Activated CD8-positive, alpha-beta memory T cell treated with anti-CD3 and anti-CD28 coated beads, Interleukin-2, amount 50 U/mL, for 4 hours (primary cell): Measurements from ENCODE around the gene ARID1A.

Experiments used
- DNase-seq: peaks from one replicate; pipeline ENCODE4 v3.0.0-alpha.2; 2020

The ARID1A gene

GRCh38 chr1:26767714-26768113 is 71.9 kb downstream of the ARID1A start:
- DNase-seq = no peak

DNA sequence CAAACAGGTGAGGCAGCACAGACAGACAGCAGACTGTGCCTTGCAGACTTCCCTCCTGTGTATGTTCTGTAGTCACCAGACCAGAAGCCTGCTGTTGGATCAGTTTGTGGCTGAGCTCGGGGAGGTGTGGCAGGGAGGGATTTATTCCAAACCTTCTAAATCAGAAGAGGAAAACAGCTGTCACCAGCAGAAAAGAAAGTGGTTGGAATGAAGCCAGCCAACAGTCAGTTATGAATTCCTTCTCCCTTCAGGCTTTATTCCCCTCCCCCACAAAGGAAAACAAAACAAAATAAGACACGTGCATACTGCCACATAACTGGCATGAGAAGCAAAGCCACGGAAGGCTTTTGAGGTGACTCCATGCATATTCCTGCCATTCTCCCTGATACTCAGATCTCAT is 72.9 kb downstream of the ARID1A start:
- DNase-seq = no peak

DNA sequence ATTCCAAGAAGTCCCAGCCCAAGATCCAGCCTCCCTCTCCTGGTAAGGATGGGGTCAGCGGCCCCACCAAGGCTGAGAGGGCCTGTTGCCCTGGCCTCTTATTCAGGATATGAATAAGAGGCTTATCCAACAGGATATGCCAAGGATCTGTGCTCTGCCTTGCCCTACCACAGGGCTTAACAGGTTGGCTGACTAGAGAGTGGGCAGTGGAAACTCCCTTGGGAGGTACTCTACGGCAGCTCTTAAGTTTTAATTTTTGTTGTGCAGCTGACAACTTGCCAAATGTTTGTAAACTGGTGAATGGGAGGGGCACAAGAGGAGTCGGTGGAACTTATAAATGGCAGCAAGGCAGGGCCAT is 75.4 kb downstream of the ARID1A start:
- no peak for DNase-seq

DNA sequence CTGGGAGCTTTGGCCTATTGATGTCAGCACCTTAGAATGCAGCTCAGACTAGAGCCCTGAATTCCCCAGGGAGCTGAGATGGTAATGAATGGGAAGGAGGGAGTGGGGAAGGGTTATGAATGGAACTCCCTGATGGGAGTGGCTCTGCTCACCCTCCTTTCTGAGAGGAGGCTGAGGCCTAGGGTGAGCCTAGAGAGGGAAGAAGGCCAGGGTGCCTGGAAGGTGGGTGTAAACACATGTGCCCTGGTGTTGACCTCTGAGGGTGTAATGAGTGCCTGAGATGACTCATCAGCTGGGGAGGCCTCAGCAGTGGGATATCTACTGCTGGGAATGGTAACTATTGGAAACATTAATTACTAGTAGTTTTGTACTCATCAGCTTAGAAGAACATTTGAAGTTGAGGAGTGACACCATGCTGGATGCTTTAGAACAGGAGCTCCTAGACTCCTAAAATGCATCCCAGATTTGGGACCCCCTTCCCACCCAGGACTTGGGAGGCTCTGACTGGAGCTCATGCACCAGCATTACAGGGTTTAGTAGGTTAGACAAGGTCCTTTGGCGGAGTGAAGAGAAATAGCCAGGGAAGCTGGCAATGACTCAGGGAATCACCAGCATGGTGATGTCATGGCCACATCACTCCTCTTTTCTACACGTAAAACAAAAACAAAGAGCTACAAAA is 76.0 kb downstream of the ARID1A start:
- DNase-seq = no peak

DNA sequence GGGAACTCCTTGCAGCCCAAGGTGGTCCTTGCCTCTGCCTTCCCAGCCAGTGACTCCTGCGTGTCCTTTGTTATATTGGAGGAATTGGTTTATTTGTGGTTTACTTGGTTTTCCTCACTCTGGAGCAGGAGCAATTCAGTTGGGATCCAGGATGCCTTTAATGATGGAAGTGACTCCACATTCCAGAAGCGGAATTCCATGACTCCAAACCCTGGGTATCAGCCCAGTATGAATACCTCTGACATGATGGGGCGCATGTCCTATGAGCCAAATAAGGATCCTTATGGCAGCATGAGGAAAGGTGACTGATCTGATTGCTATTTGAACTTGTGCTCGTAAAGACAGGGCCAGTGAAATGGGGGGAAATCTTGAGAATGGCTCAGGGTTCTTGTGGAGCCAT is 76.9 kb downstream of the ARID1A start:
- no peak for DNase-seq

DNA sequence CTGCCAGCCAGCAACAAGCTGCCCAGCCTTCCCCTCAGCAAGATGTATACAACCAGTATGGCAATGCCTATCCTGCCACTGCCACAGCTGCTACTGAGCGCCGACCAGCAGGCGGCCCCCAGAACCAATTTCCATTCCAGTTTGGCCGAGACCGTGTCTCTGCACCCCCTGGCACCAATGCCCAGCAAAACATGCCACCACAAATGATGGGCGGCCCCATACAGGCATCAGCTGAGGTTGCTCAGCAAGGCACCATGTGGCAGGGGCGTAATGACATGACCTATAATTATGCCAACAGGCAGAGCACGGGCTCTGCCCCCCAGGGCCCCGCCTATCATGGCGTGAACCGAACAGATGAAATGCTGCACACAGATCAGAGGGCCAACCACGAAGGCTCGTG is 78.6 kb downstream of the ARID1A start:
- DNase-seq = no peak

DNA sequence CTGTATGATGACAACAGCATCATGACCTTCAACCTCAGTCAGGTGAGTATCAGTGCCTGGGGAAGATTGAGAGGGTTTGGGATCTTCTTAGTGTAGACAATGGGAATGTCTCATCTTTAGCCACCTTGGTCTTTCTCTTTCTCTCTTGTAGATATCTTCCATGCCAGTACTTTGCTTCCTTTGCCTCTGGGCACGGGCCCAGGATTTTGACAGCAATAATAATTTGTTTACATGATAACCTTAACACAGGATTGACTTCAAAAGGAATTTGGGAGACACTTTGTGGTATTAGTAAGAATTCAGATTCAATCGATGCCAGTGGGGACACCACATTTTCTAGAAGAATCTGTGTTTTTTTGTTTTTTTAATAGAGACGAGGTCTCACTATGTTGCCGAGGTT is 79.9 kb downstream of the ARID1A start:
- no peak for DNase-seq

DNA sequence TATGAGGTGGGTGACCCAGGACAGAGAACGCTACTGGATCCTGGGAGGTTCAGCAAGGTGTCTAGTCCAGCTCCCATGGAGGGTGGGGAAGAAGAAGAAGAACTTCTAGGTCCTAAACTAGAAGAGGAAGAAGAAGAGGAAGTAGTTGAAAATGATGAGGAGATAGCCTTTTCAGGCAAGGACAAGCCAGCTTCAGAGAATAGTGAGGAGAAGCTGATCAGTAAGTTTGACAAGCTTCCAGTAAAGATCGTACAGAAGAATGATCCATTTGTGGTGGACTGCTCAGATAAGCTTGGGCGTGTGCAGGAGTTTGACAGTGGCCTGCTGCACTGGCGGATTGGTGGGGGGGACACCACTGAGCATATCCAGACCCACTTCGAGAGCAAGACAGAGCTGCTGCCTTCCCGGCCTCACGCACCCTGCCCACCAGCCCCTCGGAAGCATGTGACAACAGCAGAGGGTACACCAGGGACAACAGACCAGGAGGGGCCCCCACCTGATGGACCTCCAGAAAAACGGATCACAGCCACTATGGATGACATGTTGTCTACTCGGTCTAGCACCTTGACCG is 83.4 kb downstream of the ARID1A start:
- no peak for DNase-seq

DNA sequence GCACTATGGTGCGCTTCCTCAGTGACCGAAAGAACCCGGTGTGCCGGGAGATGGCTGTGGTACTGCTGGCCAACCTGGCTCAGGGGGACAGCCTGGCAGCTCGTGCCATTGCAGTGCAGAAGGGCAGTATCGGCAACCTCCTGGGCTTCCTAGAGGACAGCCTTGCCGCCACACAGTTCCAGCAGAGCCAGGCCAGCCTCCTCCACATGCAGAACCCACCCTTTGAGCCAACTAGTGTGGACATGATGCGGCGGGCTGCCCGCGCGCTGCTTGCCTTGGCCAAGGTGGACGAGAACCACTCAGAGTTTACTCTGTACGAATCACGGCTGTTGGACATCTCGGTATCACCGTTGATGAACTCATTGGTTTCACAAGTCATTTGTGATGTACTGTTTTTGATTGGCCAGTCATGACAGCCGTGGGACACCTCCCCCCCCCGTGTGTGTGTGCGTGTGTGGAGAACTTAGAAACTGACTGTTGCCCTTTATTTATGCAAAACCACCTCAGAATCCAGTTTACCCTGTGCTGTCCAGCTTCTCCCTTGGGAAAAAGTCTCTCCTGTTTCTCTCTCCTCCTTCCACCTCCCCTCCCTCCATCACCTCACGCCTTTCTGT is 84.6 kb downstream of the ARID1A start:
- DNase-seq = no peak

- no peak for DNase-seq
Measured at GRCh38 chr1:26781206-26781825, 85.5 kb downstream of the ARID1A start.

DNA sequence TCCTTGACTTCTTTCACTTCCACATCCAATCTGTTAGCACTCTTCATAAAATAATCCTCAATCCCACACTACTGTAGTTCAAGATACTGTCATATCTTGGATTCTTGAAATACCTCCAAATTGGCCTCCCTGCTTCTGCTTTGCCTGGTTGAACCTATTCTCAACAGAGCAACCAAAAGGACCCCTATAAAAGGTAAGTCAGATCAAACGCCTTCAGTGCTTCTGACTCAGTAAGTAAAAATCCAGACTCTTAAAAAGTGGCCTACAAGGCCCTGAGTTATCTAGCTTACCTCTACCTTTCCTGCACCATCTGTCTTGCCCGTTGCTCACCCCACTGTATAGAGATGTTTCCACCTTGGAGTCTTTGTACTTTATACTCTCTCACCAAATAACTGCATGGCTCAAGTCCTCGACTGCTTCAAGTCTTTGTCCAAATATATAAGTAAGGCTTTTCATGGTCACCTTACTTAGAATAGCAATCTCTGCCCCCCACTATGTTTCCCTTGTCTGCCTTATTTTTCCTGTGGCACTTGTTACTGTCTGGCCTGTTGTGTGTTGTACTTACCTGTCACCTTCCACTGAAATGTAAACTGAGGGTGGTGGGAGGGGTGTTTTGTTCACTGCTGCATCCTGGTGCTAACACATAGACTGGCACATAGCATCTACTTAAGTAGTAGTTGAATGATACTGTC is 86.9 kb downstream of the ARID1A start:
- no peak for DNase-seq

DNA sequence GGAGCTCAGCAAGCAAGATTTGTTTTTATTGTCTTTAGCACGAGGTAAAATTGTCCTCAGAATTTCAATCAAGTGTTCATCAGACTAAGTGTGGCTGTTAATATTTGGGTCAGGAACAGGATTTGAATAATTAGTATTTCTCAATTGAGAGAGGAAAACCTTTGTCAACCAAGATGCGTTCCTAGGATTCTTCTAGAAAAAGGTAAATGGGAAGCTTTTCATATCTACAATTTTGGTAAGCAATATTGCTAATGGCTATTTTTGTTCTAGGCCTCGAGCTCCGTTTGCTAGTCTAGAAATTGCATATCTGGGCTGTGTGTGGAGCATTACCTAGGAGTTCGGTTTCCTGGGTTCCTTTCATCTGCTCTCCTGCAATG is 87.8 kb downstream of the ARID1A start:
- DNase-seq = no peak

GRCh38 chr1:26784023-26784871 is 88.4 kb downstream of the ARID1A start:
- no peak for DNase-seq

DNA sequence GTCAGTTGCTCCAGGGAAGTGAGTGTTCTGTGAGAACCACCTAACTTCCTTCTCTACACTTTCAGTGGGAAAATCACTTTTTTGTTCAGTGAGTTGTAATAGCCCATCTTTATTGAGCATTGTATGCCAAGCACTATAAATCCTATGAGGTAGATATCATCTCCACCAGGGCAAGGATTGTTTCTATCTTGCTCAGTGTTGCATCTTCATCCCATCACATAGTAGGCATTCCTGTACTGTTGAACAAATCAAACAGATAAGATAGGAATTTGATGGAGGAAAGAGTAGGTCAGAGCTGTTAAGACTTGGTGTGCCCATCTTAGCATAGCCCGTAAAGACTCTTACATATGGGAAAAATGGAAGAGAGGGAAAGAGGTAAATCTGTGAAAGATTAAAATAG is 89.1 kb downstream of the ARID1A start:
- DNase-seq = no peak

GRCh38 chr1:26785611-26786436 is 90.0 kb downstream of the ARID1A start:
- no peak for DNase-seq

DNA sequence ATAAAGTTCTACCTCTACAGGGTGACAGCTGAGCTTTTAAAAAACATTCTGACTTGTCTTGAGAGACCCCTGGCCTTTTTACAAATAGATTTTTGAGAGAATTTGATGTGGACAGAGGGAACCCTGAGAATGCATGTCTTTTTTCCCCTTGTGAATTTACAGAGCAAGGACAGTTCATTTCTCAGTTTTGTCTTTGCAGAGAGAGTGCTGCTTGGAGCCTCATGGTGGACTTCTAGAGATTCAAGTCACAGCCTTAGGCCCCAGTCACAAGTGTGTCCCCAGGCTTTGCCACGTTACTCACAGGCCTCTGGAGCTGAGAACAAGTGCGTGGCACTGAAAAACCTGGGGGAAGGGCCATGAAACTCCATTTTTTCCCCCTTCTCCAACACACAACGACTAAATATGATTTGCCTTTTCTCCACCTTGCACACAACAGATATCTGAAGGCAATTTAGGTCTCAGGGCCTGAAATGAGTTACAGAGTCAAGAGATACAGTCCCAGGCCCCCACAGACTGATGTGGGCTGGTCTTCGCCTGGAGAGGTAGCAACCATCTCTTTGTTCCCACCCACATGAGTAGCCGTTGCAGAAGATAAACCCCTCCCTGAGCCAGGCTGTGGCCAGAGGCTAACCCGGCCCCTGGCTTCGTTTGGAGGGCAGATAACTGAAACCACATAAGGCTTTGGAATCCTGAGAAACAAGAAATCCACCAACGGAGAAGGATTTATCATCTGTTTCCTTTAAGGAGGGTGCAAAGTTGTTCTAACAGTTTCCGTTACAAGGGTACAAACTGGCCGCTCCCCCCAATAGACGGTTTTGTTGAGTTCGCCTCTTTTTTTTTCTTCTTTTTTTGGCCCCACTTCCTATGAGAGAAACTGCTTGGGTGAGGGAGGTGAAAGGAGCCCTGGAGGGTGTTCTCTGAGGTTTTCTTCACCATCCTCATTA is 90.9 kb downstream of the ARID1A start:
- DNase-seq = peak; percentile 30

GRCh38 chr1:26787381-26787705 is 91.5 kb downstream of the ARID1A start:
- peak; percentile 64 for DNase-seq

DNA sequence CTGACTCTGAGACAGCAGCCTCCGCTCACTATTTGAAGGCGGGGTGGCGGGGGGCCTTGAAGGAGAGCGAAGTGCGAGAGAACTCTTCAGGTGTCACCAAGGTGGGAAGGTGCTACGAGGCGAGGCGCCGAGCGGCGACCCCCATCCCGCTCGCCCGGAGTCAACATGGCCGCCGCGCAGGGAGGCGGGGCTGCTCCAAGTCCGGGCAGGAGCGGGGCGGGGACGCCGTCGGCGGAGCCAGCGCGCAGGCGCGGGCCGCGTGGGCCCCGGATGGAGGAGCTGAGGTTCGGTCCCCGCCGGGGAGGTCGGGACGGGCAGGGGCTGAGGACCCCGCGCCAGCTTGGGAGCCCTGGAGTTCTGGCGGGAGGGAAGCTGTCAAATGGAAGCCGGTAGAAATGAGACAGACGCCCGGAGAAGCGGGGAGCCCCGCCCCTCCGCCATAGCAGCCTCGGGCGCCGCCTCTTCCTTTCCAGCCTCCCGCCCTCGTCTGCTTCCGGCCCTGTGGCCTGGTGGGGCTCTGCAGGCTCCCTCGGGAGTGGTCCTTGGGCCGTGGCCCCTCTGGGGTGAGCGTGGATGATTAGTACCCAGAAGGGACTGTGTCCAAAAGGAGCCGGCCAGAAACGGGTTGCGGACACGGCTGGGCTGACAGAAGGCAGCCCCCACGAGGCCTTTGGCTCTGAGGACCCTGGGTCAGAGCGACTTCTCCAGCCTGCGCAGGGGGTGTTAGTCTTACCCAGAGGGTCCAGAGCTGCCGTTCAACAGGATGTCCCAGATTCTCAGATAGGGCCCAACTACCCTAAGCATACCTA is 92.1 kb downstream of the ARID1A start, which contains the start of gene PIGV:
Gene PIGV (plus strand): TSS at position 245 of the 809 bp plus-strand sequence. CDS start 2,866 bp downstream, outside the sequence.
- DNase-seq = peak; percentile 87

DNA sequence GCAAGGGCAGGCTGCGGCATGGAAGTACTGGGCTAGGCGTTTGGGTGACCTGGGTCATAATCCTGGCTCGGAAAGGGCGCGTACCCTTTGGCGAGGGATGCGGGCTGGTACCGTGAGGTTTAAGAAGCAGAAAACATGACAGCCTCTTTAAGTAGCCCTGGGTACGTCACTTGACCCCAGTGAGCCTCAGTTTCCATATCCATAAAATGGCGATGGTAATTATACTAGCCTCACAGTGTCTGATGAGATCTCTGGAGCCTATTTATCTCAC is 92.6 kb downstream of the ARID1A start:
- DNase-seq = no peak
